Measurements from ENCODE around the gene MAP1LC3B2.

DNA sequence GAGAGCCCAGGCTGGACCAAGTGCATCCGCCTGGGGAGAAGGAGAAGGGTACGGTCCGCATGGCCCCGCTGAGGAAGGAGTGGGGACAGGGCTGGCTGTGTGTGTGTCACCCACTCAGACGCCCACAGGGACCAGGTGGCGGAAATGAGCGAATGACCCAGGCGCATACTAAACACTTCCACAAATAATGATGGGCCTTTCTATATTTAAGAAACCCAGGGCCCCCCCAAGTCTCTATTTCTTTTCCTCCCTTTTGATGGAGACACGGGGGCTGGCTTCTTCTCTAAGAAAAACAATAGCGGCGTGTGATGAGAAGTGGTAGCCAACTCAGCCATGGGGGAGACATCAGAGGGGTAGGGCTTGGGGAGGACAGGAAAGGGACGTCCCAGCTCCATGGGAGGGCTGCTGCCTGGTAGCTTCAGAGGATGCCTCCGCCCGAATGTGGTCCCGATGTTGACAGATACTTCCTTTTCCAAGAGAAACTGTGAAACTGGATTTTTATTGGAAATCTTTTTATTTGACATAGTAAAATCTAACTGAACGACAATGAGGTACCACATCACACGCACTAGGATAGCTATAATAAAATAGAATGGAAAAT, 6.3 kb upstream of the MAP1LC3B2 start:
- TF ChIP-seq, protein P1, sequence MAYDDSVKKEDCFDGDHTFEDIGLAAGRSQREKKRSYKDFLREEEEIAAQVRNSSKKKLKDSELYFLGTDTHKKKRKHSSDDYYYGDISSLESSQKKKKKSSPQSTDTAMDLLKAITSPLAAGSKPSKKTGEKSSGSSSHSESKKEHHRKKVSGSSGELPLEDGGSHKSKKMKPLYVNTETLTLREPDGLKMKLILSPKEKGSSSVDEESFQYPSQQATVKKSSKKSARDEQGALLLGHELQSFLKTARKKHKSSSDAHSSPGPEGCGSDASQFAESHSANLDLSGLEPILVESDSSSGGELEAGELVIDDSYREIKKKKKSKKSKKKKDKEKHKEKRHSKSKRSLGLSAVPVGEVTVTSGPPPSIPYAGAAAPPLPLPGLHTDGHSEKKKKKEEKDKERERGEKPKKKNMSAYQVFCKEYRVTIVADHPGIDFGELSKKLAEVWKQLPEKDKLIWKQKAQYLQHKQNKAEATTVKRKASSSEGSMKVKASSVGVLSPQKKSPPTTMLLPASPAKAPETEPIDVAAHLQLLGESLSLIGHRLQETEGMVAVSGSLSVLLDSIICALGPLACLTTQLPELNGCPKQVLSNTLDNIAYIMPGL (CRISPR knock-in tag; IDR thresholded peaks at IDR 0.05) = no peak
- TF ChIP-seq, protein P2, sequence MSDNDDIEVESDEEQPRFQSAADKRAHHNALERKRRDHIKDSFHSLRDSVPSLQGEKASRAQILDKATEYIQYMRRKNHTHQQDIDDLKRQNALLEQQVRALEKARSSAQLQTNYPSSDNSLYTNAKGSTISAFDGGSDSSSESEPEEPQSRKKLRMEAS (CRISPR knock-in tag; IDR thresholded peaks at IDR 0.05) = no peak

Measured in WTC11 (cell line).